GM19351 (cell line): ENCODE results near the gene COL15A1.
A peak's percentile ranks its signal among the peaks of the same experiment; 100 is the strongest.

ENCODE experiments used
- ATAC-seq: cut with Tn5 transposase; IDR thresholded peaks from one replicate; pipeline ENCODE4 v1.9.1; 2021; ENCODE audit warnings: mild to moderate bottlenecking, moderate library complexity; ENCODE audit not compliant: unreplicated experiment

The COL15A1 gene

DNA sequence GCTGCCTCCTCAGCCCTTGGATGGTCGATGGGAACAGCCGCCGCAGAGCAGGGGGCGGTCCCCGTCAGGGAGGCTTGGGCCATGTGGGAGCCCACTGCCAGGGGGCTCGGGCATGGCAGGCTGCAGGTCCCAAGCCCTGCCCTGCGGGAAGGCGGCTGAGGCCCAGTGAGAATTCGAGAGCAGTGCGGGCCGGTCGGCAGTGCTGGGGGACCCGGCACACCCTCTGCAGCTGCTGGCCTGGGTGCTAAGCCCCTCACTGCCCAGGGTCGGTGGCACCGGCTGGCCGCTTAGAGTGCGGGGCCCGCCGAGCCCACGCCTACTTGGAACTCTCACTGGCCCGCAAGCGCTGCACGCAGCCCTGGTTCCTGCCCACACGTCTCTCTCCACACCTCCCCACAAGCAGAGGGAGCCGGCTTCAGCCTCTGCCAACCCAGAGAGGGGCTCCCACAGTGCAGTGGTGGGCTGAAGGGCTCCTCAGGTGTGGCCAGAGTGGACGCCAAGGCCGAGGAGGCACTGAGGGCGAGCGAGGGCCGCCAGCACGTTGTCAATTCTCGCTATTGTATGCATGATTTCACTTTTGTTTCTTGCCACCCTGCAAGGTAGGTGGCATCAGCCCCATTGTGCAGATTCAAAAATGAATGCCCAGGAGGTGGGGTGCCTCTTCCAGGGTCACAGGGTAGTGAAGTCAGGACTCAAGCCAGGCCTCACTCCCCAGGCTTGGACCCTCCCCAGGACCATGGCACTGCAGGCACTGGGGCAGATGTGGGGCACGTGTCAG is 48.6 kb downstream of the COL15A1 start:
- ATAC-seq = no peak

DNA sequence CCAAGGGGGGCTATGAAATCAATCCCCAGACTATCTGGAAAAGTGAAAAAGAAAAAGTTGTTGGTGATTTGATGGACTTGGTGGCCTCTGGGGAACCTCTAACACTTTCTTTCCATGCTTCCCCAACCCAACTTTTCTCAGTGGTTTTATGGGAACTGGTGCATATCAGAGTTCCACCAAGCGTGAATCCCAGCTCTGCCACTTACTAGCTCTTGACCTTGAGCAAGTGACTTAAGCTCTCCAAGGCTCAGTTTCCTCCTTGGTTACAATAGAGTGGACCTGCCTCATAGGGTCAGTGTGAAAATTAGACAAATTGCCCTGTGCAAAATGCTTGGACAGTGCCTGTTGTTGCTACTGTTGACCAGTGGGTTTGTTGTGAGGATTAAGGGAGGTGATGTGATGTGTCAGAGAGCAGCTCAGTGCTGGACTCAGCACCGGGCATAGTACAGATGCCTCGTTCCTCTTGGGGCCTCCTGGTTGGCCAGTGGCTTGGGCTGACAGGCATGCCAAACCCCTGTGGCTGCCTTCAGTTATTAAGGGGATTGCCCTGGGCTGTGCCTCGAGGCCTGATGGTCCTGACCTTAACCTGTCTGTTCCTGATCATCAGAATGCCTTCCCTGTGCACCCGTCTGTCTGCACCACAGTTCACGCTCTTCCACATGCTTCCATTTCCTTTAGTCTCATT is 49.3 kb downstream of the COL15A1 start:
- peak; percentile 35 for ATAC-seq

DNA sequence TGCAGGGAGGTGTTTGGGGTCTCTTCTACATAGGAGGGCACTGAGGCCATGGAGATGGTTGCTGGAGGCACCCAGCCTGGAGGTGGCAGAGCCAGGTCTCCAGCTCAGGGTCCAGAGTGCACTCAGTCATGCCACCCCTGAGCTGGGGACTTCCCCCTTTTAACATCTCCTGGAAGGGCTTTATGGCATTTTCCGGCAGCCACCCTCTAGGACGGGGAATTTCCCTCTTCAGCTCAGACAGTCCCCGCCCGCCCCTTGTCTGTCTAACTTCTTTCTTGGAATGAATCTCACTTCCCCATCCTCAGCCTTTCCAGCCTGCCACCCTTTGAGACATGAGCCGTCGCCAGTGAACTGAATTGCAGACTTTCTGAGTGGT is 49.9 kb downstream of the COL15A1 start:
- ATAC-seq = peak; percentile 92

DNA sequence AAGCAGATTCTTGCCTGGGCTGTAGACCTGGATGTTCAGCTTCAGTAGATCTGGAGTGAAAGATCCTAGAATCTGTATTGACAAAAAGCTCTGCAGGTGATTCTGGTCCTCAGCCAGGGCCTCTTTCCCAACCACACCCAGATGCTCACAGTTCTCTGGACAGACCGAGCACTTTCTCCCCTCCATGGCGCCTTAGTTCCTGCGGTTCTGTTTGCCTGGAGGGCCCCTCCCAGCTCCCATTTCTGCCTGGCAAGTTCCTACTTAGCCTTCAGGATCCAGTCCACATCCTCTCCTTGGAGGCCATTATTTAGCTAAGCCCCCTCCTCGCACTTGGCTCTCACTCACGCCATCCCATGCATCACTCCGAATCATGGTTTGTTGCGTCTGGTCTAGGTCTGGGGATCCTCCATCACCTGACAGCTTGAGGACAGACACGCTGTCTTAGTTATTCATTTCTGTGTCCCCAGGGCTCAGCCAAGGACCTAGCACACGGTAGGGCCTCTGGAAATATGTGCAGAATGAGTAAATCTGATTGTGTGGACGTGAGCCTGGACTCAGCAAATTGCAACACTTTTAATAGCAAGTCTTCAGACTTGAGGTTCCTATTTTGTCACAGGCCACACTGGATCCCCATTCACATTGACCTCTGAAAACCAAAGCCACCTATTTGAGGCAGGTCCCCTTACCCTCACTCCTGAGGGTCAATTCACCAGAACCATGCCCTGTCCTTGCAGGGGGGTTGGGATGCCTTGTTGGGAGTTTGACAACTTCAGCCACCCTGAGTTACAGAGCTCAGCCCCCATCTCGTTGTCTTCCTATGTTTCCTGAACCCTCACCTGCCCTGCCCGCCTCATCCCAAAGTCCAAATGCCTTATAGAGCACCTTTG is 50.7 kb downstream of the COL15A1 start:
- no peak for ATAC-seq

DNA sequence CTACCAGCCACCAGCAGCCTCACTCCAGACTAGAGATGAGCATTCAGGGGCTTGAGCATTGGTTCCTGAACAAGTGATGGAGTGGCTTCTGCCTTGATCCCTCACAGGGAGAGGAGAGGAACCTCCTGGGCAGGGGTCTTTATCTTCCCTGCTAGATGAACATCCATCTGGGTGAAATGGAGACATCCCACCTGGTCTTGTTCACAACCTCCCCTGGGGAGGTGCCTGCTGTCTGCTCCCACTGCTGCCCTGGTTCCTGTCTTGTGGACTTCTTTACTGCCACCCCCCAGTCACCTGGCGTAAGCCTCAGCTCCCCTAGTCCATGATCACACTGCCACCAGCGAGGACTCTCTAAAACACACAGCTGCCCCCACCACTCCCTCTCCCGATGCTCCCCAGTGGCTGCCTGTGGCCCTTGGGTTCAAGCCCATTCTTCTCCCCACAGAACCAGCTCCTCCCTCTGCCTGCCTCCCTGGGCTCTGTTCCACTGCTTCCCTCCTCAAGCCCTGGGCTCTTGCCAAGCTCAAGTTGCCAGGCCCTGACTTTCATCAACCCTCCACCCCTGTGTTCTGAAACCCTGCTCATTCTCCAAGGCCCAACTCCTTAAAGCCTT is 51.5 kb downstream of the COL15A1 start:
- ATAC-seq = no peak

DNA sequence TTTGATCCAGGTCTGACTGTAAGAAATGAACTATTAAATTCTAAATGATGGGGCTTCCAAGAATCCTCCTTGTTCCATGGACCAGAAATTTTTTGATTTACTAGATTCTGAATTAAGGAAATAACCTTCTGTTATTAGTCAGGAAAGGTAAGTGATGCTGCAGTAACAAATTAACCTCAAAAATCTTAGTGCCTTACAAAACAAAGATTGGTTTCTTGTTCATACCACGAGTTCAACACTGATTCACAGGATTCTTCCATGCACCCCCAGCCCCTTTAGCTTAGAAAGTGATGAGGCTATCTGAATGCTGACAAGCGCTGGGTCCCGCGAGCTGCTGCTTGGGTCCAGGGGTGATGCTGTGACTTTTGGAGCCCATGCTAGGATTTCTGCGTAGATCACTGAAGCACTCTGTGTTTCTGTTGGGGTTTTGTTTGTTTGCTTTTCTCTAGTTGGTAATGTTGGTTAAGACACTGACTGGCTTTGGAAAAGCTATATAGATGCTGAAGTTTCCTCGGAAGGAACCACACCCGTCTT is 52.3 kb downstream of the COL15A1 start:
- no peak for ATAC-seq

DNA sequence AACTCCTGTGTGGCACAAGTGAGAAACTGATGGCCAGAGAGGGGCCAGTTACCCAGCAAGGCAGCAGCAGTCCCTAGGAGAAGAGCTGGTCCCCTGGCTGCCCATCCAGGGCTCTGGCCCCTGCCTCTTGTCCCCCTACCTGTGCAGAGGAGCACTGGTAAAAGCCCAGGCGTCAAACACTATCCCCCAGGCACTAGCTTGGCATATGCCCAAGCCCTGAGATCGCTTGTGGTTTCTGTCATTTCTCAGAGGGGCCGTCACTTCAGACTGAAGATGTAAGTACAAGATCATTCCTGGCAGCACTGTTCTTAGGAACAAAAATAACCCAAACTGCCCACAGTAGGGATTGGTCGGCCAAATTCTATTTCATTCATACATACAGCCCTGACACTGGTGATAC is 53.9 kb downstream of the COL15A1 start:
- no peak for ATAC-seq

DNA sequence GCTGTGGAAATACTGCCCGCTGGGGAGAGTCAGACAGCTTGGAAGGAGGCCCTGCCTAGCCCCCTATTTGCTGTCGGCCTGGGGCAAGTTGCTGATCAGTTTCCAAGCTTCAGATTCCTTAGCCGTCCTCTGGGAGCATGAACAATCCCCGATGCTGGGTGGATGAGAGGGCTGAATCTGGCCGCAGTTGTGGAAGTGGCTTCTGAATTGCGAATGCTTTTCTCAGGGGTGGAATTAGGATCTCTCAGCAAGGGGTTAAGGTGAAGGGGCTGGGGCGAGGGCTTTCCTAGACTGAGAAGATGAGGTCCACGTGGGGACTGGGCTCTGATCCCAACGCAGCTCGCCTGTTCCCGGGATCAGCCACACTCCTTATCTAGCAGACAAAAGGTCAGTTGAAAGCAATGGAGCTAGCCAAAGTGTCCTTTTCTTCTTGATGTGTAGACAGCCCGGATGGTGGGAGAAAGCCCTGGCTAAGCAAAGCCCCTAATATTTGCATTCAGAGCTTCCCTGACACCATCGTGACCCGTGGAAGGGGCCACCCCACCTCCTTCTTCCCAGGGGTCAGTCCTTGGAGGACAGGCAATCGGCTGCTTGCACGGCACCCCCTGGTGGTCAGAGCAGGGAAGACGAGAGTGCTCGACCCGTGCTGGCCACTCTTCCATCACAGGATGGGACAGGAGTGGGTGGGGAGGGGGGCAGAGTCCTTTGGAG is 54.9 kb downstream of the COL15A1 start:
- peak; percentile 58 for ATAC-seq

DNA sequence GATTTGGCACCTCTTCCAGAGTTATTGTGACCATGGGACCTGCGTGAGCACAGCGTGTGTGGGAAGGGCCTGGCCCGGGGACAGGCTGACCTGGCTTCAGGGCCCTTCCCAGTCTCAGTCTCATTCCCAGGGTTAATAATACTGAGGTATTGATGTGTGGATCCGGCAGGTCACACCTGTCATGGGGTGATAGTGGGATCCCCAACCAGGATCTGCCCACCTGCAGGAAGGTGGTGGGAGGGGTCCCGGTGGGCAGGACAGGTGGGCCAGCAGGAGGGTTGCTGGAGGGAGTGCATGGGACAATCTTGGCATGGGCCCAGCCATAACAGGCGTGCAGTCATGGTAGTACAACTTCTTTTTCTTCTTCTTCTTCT is 55.4 kb downstream of the COL15A1 start:
- ATAC-seq = no peak

DNA sequence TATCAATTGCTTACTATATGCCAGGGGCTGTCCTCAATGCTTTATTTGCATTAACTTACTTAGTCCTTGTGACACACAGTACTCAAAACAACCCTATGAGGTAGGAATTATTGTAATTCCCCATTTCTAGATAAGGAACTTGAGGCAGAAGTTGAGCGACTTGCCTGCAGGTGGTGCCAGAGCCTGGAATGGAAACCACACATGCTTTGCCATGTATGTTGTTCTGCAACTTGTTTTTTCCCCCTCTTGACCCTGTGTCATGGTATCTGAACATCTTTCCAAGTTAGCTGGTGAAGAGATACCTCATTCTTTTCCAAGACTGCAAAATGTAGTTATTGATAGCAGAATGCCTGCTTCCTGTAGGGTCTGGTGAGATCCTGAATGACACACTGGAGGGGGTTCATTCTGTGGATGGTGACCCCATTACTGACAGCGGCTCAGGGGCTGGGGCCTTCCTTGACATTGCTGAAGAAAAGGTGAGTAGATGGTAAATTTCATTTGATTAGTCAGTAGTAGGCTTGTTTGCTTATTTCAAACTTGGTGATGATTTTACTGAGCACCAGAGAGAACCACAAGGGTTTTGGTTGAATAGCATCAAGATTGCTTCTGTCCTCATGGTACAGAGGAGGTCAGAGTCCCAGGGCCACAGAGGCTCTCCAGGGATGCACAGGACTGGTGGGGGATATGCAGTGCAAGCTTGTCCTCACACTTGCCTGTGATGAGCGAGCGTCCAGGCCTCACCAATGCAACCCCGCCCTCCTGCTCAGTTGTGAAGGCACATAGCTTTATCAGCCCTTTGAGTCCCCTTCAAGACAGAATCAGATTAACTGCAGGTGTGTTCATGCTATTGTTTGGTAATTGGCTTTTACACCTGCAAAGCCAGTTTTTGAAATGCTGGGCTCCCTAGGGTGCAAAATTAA is 57.0 kb downstream of the COL15A1 start:
- ATAC-seq = peak; percentile 70

DNA sequence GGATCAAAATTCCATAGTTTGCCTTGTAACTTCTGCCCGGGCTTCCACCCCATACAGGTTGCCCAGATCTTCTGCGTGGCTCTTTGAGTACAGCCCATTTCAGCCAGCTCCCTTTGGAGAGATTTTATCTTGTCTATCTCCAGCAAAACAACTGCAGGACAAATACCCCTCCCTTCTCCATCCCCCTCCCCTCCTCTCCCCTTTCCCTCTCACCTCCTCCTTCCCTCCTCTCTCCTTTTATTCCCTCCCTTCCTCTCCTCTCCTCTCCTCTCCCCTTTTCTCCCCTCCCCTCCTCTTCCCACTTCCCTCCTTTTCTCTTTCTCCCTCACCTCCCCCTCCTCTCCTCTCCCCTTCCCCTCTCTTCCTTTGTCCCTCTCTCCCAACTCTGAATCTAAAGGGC is 58.2 kb downstream of the COL15A1 start:
- ATAC-seq = no peak

DNA sequence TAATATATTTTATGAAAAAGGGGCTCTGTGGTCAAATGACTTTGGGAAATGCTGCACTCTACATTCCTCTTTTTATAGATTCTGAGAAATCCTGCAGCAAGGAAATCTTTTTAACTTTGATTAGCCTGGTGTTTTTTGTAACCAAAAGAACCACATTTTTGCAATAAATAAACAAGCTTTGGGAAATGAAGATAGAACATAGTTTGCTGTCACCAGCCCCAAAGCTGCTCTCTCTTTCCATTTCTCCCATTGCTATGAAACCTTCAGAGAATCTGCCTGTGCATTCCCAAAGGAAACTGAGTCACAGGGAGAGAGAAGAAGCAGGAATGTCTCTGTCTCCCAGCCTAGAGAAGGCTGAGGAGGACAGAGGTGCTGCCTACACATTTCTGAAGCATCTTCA is 59.0 kb downstream of the COL15A1 start:
- ATAC-seq = no peak

DNA sequence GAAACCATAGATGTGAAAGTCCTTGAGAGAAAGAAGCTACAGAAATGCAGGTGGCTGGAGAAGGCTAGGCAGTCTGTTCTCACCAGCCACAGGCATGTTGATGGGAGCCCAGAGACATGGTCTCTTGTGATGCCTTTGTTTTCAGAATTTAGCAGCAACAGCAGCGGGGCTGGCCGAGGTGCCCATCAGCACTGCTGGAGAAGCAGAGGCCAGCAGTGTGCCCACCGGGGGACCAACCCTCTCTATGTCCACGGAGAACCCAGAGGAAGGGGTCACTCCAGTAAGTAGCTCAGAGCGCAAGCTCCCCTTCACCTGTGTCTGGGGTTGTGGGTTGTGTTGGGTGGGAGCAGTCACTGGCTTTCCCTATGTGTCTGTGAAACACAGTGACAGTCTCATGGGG is 59.6 kb downstream of the COL15A1 start:
- no peak for ATAC-seq

DNA sequence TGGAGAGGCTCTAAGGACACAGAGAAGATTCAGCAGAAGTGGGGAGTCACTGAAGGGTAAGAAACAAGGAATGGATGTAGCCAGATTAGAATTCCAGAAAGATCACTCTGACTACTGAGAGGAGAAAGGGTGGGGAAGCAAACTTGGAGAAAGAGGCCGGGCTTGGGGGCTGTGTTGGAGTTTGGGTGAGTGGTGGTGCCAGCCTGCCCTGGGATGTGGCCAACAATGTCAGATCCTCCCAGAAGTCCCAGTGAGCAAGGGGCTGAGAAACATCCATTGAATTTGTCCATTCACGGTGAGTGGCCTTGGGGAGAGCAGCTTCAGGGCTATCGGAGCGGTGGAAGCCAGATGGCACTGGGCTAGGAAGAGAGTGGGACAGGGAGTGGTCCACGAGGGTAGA is 60.4 kb downstream of the COL15A1 start:
- ATAC-seq = no peak

DNA sequence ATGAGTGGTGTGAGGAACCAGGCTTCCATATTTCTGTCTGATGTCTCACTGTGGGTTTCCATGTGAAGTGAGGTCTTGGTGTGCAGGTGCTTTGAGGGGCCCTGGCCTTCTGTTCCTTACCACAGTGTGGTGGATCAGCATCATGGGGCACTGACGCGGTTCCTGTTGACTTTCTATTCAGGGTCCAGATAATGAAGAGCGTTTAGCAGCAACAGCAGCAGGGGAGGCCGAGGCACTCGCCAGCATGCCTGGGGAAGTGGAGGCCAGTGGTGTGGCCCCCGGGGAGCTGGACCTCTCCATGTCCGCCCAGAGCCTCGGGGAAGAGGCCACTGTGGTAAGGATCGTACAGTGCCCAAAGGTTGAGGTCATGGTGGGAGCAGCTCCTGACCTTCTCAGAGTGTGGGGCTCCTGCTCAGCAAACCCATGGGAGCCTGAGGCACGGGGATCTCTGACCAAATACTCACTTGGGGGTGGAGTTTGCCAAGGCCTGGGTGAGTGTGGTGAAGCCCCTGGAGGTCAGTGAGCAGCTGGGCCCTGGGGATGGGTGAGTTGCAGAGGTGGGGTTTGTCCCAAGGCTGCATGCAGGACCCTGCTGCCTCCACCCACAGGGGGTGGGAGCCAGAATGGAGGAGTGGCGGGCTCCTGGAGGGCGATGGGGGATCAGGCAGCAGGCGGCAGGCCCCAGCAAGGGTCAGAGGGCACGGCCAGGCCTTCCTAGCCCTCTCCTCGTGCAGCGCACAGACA is 61.2 kb downstream of the COL15A1 start:
- ATAC-seq = no peak

DNA sequence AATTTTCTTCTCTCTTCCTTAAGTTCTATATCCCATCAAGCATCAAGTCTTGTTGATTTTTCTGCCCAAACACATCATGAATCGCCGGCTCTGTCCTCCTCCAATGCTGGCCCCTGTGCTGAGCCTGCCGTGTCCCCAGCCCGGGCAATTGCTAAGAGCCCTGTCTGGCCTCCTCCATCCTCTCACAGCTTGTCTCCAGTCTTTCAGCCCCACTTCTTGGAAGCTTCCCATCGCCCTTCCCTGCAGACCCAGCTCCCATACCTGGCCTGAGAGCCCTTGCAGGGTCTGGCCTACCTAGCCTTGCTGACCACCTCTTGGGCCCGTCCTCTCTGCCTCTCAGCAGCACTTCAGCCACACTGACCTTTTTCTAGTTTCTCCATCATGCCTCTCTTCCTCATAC is 61.9 kb downstream of the COL15A1 start:
- ATAC-seq = no peak

DNA sequence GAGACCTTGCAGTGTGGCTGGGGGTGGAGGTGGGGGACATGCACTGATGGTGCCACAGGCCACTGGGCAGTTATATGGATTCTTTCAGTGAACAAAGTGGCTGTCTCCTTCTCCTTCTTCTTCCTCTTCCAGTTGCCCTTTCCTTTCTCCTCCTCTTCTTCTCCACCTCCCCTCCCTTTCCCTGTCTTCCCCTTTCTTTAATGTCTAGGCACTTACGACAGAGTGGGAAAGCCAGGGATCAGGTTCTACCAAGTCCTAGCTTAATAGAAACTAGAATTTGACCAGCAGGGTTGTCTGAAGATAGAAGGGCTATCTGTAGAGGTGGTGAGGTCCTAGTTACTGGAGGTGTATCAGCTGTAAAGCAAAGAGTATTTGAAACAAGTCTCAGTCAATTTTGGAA is 62.8 kb downstream of the COL15A1 start:
- ATAC-seq = no peak

DNA sequence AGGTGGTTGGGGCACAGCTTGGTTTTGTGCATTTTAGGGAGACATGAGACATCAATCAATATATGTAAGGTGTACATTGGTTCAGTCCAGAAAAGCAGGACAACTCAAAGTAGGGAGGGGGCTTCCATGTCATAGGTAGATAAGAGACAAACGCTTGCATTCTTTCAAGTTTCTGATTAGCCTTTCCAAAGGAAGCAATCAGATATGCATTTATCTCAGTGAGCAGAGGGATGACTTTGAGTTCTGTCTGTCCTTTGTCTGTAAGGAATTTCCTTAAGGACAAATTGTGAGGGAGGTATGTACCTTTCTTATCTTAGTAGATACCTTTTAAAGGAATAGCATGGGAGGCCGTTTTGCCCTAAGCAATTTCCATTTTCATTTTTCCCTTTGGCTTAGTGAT is 63.3 kb downstream of the COL15A1 start:
- ATAC-seq = no peak

DNA sequence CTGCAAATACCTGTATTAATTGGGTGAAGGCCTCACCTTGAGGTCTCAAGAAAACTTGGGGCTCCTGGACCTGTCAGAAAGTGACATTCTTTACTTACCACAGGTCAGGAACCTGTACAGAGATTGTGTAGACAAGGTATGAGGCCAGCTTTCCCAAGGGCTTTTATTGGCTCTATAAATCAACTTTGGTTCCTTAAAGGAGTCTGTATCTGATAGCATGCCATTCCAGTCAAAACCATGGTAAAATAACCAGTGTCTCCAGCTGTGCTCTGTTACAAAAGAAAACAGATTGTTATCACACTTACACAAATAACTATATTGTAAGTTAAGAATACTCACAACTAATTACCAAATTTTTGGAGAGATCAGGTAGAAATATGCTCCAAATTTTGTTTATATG is 64.5 kb downstream of the COL15A1 start:
- ATAC-seq = no peak
